Ectodermal cell (in vitro differentiated cells): ENCODE results near the gene KAT6B.

Experiments
- H3K27ac ChIP-seq: 2 replicates; pipeline ENCODE4 v1.7.0; 2013; ENCODE audit warnings: mild to moderate bottlenecking, low read depth, low read length; ENCODE audit not compliant: insufficient read depth, poor library complexity, severe bottlenecking
- H3K27me3 ChIP-seq: 2 replicates; pipeline ENCODE4 v1.7.0; 2013; ENCODE audit warnings: mild to moderate bottlenecking, low read length; ENCODE audit not compliant: insufficient read depth, control insufficient read depth, poor library complexity, severe bottlenecking
- H3K36me3 ChIP-seq: one replicate; pipeline ENCODE4 v1.7.0; 2013; ENCODE audit warnings: low read length; ENCODE audit not compliant: control insufficient read depth, insufficient read depth
- H3K4me1 ChIP-seq: one replicate; pipeline ENCODE4 v1.7.0; 2013; ENCODE audit warnings: low read length; ENCODE audit not compliant: control insufficient read depth, insufficient read depth
- H3K4me3 ChIP-seq: 2 replicates; pipeline ENCODE4 v1.7.0; 2013; ENCODE audit warnings: low read depth, low read length, control low read depth; ENCODE audit not compliant: insufficient read depth
- H3K9me3 ChIP-seq: 2 replicates; pipeline ENCODE4 v1.7.0; 2013; ENCODE audit warnings: mild to moderate bottlenecking, low read length, moderate library complexity; ENCODE audit not compliant: control insufficient read depth
- WGBS, 2 experiments: methylation state at CpG; one replicate each; pipeline ENCODE4 v1.1.7; 2013; ENCODE audit warnings: missing lambda C conversion rate in 2 of 2; 5-methylcytosine and 5-hydroxymethylcytosine counted together

The KAT6B gene

DNA sequence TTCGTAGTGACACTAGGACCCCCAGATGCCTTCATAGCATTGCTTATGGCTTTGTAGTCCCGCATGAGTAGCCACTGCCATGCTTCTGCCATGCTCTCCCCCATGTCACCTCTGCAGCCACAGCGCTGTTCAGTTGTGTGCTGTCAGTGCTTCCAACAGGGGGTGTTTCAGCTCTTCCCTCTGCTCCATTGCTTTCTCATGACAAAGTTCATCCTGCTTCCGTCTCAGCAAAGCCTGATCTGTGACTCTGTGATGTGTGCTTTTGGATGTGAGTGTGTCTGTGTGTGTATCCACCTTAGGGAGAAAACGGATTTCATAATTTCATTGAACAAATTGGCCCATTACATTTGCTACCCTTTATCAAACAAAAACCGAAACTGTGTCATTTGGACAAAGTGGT, 150.2 kb downstream of the KAT6B start:
- Histone ChIP-seq H3K9me3 (no peaks in the 10 kb centered on the region), H3K36me3 (peaks cover 4% of the 10 kb centered on the region), H3K4me3 (no peak overlapping the region), H3K4me1 (no peaks in the 10 kb centered on the region), H3K27ac (no peak overlapping the region), H3K27me3 (no peaks in the 10 kb centered on the region)
- 92 to 94% methylated on average over 4 to 6 of the region's 6 CpGs for WGBS, 2 experiments

- H3K9me3 ChIP-seq: no peaks in the 10 kb centered on the region
- H3K36me3 ChIP-seq: peaks cover 4% of the 10 kb centered on the region
- H3K27me3 ChIP-seq: no peaks in the 10 kb centered on the region
- H3K4me1 ChIP-seq: no peaks in the 10 kb centered on the region
- H3K27ac ChIP-seq: no peak overlapping the region
- 86 to 94% methylated on average over 2 of the region's 2 CpGs for WGBS, 2 experiments
- no peak overlapping the region for H3K4me3 ChIP-seq
Measured at GRCh38 chr10:74977072-74977471, 150.7 kb downstream of the KAT6B start.

GRCh38 chr10:74977913-74978847, 151.8 kb downstream of the KAT6B start:
- H3K4me1 ChIP-seq: no peaks in the 10 kb centered on the region
- no peak overlapping the region for H3K27ac ChIP-seq
- peaks cover 4% of the 10 kb centered on the region for H3K36me3 ChIP-seq
- 91 to 95% methylated on average over 7 to 8 of the region's 8 CpGs for WGBS, 2 experiments
- no peak overlapping the region for H3K4me3 ChIP-seq
- H3K9me3 ChIP-seq: no peaks in the 10 kb centered on the region
- H3K27me3 ChIP-seq: no peaks in the 10 kb centered on the region

DNA sequence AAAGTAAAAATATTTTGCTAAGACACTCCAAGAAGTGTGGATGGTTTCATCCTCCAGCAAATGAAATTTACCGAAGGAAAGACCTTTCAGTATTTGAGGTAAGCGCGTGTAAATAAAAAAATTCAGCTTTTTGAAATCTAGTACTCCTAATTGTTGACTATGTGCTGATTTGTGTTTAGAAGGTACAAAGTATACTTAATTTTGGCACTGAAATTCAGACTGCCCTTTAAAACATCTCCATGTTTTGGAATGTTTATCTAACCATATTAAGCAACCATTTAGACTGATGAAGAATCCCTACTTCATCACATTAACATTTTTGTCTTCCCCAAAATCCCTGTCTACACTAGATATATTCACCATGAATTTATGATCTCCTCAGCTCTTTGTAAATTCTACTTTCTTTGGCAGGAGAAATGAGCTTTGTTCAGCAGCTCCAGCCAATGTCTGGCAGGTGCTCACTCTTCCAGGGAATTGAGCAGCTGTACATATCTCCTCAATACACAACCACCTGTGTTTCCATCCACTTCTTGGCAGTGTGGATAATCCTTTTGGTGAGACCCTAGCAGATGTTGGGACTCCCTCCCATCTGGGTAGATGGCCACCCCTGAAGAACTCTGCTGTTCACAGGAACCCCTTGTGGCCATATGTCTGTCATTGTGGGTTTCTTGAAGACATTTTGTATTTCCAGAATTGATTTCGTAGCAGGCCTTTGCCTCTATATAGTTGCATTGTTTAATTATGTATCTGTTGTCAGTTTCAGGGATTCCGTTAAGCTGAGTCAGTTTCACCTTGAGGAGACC, 155.6 kb downstream of the KAT6B start:
- no peaks in the 10 kb centered on the region for H3K36me3 ChIP-seq
- no peak overlapping the region for H3K27ac ChIP-seq
- no peaks in the 10 kb centered on the region for H3K4me1 ChIP-seq
- H3K4me3 ChIP-seq: no peak overlapping the region
- no peaks in the 10 kb centered on the region for H3K27me3 ChIP-seq
- H3K9me3 ChIP-seq: no peaks in the 10 kb centered on the region
- 97 to 98% methylated on average over 5 of the region's 5 CpGs for WGBS, 2 experiments

DNA sequence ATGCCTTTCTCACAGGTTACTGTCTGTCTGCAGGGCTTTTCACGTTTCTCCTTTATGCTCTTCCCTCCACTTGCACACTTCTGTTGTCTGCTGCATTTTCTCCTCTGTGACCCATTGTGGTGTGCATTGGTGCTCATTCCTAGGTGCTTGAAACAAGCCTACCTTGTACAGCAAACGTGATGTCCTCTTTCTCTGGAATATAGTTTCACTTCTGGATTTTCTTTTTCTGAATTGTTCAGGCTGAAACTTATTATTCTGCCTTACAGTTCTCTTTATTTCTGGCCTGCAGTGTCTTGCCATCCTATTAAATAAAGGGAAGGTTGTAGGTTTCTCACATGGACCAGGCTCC, 156.2 kb downstream of the KAT6B start:
- H3K27ac ChIP-seq: no peak overlapping the region
- no peaks in the 10 kb centered on the region for H3K36me3 ChIP-seq
- H3K4me1 ChIP-seq: no peaks in the 10 kb centered on the region
- H3K27me3 ChIP-seq: no peaks in the 10 kb centered on the region
- no peaks in the 10 kb centered on the region for H3K9me3 ChIP-seq
- 95% methylated on average over 2 of the region's 2 CpGs for WGBS, 2 experiments
- no peak overlapping the region for H3K4me3 ChIP-seq

DNA sequence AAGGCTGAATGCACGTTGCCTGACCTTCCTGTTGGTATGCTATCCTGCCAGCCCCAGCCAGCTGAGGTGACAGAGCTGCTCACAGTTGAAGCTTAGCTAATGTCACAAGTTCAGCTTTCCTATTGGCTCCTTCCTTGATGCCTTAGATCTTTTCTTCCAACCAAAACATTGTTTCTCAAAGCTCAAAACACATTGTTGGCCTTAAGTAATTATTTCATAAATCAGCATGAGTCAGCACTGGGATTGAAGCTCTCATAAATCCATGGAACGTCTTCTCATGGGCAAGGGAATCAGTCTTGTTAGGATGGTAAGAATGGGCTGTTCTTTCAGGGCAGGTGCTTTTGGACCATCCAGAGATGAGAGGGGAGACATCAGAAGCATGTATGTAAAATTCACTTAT, 157.0 kb downstream of the KAT6B start:
- Histone ChIP-seq H3K4me3 (no peak overlapping the region), H3K9me3 (no peaks in the 10 kb centered on the region), H3K27ac (no peak overlapping the region), H3K4me1 (no peaks in the 10 kb centered on the region), H3K36me3 (no peaks in the 10 kb centered on the region), H3K27me3 (no peaks in the 10 kb centered on the region)
- 92 to 94% methylated on average over 2 of the region's 2 CpGs for WGBS, 2 experiments

GRCh38 chr10:74987339-74988053, 161.1 kb downstream of the KAT6B start:
- WGBS, 2 experiments: 92 to 95% methylated on average over 4 of the region's 4 CpGs
- H3K4me1 ChIP-seq: no peaks in the 10 kb centered on the region

DNA sequence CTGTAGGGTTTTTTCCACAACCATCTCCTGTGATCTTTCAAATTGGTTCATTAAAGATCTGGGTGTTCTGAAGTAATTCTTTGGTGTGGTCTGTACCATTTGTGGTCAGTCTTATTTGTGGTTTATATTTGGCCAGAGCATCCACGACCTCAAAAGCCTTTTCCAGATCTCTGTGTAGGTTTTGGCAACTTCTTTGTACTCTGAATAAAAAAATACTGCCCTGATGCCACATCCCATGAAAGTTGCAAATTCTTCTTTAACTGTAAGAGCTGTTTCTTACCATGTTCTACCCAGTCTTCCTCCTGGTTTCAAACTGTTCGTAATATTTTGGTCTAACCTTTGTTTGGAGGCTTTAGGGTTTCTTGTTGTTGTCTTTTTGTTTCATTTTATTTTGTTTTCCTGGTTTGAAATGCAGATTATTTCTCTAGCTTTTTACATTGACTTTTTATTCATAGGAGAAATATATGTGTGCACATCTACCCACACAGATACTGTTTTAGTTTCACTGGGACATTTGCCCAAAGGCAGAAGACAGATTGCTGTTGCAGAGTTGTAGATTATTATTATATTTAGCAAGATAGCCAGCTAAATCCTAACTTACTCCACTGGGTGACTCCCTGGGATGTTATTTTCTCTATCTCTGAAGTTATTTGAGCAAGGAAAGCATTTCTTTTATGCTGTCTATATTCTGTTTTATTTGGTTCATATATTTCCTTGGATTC, 161.8 kb downstream of the KAT6B start:
- H3K9me3 ChIP-seq: no peaks in the 10 kb centered on the region
- no peaks in the 10 kb centered on the region for H3K27me3 ChIP-seq
- H3K4me3 ChIP-seq: no peak overlapping the region
- no peaks in the 10 kb centered on the region for H3K36me3 ChIP-seq
- WGBS, 2 experiments: 38 to 89% methylated on average over 1 to 2 of the region's 2 CpGs
- H3K4me1 ChIP-seq: no peaks in the 10 kb centered on the region
- H3K27ac ChIP-seq: no peak overlapping the region

More at GRCh38 chr10:74987339-74988053, 161.1 kb downstream of the KAT6B start:
- Histone ChIP-seq H3K36me3 (no peaks in the 10 kb centered on the region), H3K9me3 (no peaks in the 10 kb centered on the region), H3K27ac (no peak overlapping the region), H3K4me3 (no peak overlapping the region), H3K27me3 (no peaks in the 10 kb centered on the region)

GRCh38 chr10:74988832-74989561, 162.6 kb downstream of the KAT6B start:
- Histone ChIP-seq H3K4me1 (no peaks in the 10 kb centered on the region), H3K9me3 (no peaks in the 10 kb centered on the region), H3K36me3 (no peaks in the 10 kb centered on the region), H3K27me3 (no peaks in the 10 kb centered on the region), H3K27ac (no peak overlapping the region), H3K4me3 (no peak overlapping the region)
- WGBS, 2 experiments: 88 to 94% methylated on average over 4 of the region's 5 CpGs
